NCI-H774 (cell line): ENCODE data around the gene PLD3.
A peak's percentile ranks its signal among the peaks of the same experiment; 100 is the strongest.
"Not testable (repeated sequence)": the region's sequence is repeated elsewhere in the genome, so short reads cannot be mapped to it uniquely, and the experiment has no call there.

Experiments used
- DNase-seq: peaks from one replicate; lab custom pipeline; 2025; lab: John Stamatoyannopoulos, UW

The PLD3 gene

DNA sequence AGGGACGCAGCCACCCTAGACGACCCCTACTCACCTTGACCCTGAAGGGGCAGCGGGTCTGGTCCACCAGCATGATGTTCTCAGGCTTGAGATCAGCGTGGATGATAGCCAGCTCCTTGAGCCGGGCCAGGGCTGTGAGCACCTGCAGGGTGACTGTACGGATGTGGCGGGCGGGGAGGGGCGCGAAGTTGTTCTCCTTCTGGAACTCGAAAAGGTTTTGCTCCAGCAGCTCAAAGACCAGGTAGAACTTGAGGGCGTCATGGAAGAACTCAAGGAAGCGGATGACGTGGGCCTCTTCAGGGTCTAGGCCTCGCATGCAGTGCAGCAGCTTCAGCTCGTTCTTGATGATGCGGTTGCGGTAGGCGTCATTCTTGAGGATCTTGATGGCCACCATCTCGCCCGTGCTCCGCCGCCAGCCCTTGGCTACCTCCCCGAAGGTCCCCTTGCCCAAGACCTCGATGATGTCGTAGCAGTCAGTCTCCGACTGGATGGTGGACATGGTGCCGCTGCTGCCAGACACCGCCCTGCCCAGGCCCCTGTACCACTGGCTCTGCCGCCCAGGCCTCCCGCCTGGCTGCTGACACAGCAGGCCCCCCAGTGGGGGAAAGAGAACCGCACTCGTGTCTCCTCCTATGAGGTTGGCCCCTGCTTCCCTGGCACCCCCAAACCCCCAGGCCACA lies 41.0 kb downstream of the PLD3 start:
- no peak for DNase-seq

DNA sequence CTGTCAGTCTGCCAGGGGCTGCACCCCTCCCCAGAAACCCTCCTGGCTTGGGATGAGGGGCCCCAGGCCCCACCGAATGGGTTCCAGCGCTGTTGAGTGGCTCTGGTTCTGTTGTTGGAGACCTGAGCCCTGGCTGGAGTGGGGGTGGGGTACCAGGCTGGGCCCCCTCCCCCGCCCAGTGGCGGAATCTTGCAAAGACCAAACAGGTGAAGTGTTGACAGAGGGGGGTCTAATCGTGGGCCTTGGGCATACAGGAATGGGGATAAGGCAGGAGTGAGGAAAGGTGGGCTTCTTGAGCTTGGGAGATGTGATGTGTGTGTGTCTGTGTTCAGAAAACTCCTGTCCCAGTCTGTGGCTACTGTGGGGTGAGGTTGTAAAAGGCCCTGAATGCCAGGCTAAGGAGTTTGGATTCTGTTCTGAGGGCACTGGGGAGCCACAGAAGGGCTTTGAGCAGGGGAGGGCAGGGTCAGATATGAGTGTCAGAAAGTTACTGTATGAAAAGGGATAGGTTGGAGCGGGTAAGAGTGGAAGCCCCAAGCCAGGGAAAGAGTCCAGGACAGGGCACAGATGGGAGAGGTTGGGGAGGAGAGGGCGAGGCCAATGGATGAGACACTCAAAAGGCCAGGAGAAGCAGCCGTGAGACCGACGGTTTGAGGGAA lies 41.7 kb downstream of the PLD3 start, which contains the start of gene HIPK4:
Gene HIPK4, minus strand, starts transcription at position 98 of the 659 bp plus-strand sequence. CDS start 279 bp downstream, outside the sequence.
- DNase-seq: no peak

DNA sequence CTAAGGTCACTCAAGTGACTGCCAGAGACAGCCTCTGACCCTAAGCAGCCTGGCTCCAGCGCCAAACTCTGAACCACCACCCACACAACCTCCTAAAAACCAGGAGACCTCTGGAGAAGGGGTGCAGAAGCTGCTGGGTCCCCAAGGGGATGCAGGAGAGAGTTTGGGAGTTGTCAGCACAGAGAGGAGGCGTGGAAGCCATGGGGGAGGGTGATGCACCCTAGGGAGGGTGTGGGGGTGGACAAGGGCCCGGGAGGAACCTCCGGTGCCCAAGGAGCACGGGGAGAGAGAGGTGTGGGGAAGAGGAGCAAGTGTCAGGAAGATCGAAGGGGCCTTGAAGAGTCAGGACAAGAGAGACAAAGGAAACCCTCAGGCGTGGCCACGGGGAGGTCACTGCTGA lies 43.6 kb downstream of the PLD3 start:
- no peak for DNase-seq

DNA sequence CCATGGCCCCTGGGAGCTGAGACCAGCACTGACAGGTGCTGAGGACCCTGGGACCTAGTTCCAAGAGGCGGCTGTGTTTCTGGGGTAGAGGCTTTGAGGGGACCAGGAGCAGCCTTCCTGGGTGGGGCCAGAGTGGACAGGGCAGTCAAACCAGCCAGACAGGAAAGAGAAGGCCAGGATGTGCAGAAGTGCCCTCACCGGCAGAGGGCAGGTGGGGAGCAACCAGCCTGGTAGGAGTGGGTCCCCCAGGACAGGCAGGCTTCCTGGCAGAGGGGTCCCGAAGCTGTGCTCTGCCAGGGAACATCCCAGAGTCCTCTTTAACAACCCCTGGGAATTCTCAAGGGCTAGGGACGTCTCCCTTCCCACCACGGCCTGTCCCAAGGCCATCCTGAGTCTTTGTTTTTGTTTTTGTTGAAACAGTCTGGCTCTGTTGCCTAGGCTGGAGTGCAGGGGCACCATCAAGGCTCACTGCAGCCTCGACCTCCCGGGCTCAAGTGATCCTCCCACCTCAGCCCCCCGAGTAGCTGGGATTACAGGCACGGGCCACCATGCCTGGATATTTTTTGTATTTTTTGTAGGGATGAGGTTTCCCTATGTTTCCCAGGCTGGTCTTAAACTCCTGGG lies 44.5 kb downstream of the PLD3 start:
- DNase-seq: no peak

DNA sequence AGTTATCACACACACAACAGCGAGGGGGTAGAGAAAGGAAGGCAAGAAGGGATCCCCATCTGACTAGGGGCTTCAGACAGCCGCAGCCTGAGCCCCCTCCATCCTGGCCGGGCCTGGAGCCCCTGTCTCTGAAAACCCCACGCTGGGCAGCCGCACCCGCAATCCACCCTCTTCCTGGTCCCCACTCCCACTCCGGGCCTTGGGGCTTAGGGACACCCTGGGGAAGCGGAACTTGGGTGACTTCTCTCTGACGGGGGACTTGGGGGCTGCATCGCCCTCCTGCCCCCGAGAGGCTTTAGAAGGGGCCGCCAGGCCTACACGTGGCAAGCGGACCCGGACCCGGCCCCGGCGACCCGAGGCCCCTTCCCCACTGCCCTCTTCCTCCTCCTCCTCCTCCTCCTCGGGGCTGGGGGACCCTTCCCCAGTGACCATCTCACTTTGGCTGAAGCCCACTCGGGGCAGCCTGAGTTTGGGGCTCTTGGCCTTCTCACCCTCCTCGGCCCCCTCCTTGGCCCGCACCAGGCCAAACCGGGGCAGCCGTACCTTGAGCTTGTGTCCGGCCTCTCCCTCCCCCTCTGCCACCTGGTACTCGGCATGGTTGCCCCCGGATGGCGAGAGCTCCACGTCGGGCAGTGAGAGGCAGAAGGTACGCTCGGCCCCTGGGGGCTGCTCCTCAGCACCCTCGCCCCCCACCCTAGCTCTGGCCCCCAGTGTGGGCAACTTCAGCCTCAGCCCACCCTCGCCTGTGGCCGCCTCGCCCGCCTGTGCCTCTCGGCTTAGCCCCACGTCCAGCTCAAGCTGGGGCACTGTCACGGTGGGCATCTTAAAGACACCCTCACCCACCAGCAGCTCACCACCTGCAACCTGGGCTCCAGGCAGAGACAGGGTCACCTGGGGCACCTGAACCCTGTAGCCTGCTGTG lies 45.7 kb downstream of the PLD3 start:
- no peak for DNase-seq

DNA sequence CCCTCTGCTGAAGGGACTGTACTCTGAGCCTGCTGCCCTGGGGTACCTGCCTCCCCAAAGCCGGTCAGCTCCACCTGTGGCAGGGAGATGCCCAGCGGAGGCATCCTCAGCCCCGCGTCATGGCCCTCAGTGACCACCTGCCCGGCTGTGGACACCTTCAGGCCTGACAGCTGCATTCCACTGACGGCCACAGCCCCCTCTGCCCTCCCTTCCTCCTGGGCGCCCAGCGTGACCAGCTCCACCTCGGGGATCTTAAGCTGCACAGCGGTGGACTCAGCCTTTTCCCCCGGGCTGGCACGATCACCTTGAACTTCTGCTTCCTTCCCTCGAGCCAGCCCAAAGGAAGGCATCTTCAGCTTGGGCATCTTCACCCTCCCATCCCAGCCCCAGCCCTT lies 46.3 kb downstream of the PLD3 start:
- no peak for DNase-seq

DNA sequence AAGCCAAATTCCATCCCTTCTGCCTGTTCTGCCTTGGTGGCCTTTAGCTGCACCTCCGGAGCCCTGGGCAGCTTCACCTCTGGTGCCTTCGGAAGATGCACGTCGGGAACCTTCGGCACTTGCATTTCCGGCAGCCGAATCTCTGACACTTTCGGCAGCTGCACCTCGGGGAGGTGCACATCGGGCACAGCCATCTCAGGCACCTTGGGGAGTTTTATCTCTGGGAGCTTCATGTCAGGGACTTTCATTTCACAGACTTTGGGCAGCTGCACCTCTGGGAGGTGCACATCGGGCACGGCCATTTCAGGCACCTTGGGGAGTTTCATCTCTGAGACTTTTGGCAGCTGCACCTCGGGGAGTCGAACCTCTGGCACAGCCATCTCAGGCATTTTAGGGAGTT lies 47.5 kb downstream of the PLD3 start:
- DNase-seq: no peak

DNA sequence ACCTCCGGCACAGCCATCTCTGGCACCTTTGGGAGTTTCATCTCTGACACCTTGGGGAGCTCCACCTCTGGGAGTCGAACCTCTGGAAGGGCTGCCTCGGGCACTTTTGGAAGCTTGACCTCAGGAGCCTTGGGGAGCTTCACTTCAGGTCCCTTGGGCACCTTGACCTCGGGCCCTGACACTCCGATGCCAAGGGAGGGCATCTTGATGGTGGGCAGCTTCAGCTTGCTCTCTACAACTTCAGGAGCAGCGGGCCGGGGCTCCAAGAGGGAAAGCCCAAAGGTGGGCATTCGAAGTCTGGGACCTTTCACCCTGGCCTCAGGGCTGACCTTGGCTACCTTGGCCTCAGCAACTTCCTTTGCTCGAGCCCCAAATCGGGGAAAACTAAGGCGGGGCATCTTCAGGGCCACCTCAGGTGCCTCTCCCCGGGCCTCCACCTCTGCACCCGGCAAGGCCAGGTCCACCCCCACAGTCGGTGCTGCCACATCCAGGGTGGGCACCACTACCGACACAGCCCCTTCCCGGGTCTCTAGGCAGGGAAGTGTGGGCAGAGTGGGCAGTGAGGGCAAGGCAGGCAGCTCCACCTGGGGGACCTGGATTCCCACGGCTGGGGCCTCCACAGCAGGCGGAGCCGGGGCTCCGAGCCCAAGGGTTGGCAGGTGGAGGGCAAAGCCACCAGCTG lies 48.5 kb downstream of the PLD3 start:
- no peak for DNase-seq

DNA sequence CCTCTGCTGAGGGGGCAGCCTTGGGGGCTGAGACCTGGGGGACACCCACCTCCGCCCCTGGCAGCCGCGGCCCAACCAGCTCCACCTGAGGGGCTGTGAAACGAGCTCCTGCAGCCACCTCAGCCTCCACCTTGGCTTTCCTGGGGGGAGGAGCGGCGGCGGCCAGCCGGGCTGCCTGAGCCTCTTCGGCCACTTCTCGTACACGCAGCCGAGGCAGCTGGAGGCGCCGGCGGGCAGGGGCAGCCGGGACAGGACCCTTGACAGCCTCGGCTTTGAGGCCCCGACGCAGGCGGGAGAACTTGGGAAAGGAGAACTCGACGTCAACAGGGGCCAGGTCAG lies 49.0 kb downstream of the PLD3 start:
- DNase-seq: no peak

DNA sequence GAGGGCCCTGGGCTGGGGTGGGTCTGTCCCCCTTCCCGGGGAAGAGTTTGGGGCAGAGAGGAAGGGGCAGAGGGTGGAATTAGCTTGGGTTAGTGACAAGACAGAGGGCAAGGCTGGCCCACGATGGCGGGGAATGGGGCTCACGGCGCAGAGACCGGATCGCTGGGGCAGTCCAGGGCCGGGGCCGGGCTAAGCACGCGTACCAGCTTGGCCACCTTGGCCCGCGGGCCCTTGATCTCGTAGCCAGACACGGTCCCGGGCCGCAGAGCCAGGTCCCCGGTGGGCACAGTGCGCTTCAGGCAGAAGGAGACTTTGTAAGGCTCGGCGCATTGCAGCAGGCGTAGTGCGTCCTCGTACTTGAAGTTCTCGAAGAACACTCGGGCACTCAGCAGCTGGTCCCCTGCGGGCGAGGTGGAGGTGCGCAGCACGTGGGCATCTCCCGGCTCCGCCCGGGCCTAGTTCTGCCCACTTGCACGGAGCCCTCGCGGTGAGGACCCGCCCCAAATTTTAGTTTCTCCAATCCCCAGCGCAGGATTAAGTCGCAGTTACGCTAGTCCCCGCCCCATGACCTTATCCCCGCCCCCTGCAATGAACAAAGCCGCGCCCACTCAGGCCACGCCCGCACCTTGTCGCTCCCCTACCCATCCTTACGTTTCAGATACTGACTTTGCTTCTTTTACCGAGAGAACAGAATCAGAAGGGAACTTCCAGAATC lies 50.1 kb downstream of the PLD3 start:
- DNase-seq: peak; percentile 8

DNA sequence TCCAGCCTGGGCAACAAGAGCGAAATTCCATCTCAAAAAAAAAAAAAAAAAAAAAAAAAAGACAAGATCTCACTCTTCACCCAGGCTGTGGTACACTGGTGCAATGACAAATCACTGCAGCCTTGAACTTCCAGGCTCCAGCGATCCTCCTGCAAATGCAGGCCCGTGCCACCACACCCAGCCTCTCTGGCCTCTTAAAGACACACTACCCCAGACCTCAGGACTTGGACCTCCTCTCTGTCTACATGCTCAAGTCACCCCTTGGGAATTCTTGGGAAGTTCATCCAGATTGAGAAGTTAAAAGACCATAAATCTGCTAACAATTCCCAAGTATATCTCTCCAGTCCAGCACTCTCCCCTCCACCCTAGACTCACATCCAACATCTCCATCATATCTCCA lies 52.1 kb downstream of the PLD3 start:
- DNase-seq: no peak

DNA sequence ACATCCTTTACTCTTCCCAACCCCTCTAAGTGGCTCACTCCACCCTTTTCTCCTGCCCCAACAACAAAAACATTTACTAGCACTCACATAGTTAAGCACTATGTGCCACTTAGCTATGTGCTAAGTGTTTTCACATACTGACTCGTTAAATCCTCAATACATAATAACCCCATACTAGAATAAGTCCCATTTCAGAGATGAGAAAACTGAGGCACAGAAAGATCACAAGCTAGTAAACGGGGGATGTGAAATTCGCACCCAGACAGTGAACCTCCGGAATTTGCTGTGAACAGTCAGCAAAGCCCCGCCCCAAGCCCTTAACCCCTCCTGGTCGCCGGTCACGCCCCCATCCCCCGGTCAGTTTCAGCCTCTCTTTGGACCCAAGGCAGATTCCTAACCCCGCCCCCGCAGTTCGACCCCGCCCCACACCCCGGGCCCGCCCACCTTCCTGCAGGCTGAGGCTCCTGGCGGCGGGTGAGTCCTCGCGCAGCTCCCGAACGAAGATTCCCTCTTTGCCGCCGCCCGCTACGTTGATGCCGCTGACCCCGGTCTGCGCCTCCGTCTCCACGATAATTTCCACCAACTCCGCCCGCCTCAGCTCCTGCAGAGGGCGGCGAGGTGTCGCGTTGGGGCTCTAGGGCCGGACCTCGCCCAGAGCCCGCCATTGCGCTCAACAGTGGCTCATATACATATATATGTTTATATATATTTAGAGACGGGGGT lies 54.9 kb downstream of the PLD3 start:
- DNase-seq: peak; percentile 60

DNA sequence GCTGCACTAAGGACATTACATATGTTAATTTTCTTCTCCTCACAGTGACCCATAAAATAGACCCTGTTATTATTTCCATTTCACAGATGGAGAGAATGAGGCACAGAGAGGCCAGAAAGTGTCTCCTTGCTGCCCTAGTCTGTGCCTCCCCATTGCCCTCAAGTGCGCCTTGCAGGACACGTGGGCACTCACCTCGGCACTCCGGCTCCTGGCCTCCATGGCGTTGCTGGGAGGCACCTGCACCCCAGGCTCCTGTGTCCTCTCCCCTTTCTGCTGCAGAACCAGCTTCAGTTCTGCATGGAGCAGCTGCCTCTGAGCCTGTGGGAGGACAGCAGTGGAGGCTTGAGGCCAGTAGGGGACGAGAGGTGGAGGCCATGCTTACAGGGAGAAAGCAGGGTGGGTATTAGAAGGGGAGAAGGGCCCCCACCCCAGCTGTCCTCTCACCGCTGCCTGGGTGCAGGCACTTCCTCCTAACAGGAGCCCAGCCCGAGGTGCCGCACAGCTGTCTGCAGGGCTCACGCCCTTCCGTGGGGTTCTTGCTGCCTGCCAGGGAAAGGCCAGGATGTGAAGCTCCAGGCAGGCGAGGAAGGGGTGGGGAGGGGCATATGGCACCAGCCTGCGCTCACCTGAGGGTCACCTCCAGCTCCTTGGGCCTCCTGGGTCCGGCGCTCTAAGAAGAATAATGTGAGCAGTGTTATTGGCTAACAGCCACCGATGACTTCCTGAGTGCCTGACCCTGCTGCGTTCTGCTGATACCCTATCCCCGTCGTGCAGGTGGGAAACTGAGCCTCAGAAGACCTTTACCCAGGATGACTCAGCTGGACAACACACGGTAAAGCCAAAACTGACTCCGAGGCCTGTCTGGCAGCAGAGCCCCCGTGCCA lies 59.5 kb downstream of the PLD3 start:
- no peak for DNase-seq

DNA sequence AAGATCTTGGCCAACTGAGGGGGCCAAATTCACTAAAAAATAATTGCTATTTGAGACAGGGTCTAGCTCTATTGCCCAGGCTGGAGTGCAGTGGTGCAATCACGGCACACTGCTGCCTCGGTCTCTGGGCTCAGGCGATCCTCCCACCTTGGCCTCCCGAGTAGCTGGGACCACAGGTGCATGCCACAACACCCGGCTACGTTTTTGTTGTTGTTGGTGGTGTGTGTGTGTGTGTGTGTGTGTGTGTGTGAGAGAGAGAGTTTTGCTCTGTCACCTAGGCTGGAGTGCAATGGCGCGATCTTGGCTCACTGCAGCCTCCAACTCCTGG lies 60.1 kb downstream of the PLD3 start:
- DNase-seq: not testable (repeated sequence)

DNA sequence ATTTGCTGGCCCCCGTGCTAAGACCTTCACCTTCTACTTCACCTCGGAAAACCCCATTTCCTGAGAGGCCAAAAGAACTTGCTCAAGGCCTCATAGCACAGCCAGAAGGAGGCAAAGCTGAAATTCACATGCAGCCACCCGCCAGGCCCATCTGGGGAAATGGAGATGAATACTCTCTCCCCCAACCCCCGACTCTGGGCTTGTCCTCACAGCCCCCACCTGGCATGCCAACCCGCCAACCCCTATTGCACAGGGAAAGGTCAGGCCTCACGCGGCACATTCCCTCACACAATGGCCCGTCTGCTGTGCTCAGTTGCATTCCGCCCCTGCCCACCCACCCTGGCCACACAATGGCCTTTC lies 61.5 kb downstream of the PLD3 start:
- no peak for DNase-seq

DNA sequence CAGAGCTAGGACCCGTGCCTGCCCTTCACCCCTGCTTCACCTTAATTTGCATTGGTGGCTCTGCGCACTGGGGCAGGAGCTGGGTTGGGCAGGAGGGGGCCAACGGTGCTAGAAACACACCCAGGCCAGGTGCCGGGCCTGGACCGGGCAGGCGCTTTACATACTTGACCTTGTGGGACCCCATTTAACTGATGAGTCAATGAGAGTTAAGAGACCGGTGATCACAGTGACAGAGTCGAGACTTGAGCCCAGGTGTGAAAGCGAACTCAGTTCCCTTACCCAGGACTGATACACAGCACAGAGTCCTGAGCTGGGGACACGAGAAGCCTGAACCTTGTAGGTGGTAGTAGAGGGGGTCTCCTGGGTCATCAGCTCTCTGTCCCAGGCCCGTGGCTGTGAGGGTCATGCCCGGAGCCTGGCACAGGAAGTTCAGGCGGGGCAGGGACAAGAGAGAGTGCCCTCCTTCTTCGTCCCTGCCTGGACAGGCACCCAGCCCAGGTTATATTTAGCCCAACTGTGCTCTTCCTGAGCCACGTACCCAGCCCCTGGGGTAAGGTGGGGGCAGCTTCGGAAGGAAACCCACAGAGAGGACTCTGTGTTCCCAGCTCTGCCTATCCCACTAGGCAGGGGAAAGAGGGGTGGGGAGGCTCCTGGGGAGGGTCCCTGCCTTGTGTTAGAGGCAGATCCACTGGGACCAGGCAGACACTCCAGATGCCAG lies 62.8 kb downstream of the PLD3 start:
- DNase-seq: no peak

DNA sequence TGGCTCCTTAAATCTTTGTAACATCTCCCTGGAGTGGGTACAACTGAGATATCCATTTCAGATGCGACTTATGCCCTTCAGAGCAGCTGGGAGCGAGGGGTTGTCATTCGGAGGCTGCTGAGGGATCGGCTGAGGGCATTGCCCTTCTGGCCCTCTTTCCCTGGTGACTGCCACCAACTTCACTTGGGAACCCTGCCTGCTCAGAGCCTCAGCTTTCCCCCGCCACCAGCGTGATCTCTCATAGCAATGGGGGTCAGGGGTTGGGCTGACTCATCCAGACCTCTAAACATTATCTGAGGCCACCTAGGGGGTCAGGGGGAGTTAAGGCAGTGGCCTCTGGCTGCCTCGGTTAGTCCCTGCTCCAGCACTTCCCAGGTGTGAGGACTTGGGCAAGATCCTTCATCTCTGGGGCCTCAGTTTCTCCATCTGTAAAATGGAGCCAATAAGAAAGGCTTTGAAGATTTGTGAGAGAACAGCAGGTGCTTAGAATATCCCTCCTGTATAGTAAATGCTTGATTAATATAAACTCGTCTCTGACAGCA lies 63.5 kb downstream of the PLD3 start:
- no peak for DNase-seq

DNA sequence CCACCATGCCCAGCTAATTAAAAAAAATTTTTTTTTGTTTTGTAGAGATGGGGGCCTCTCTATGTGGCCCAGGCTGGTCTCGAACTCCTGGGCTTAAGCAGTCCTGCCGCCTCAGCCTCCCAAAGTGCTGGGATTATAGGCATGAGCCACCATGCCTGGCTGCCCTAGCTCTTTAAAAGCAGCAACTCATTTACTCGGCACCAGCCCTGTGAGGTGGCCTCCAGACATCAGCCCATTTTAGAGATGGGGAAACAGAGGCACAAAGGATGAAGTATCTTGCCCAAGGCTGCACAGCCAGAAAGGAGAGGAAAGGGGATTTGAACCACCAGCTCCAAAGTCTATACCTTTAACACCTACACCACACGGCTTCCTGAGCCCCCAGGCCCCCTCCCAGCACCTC lies 64.4 kb downstream of the PLD3 start:
- no peak for DNase-seq
